ENCODE measurements around the gene ZCWPW1.
"Not testable (repeated sequence)": the region's sequence is repeated elsewhere in the genome, so short reads cannot be mapped to it uniquely, and the experiment has no call there.

The ZCWPW1 gene

DNA sequence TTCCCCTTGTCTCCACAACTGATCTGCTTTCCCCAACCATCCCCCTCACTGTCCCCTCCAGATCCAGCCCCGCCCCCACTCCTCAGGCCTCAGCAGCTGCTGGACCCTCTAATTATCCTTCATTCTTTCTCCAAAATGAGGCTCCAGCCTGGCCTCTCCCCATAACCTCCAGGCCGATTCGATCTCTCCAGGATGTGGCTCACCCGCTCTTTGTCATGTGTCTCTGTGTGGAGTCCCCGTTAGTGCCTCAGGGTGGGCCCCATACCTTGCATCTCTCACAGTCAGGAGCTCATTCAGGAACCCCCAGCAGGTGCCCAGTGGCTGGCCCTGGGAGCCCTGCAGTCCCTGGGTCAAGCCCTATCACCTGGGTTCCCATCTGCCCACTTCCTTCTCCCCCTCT, 53.9 kb downstream of the ZCWPW1 start:
- FAIRE-seq (no peak), DNase-seq (ENCODE audit: low spot score) (no peak)

DNA sequence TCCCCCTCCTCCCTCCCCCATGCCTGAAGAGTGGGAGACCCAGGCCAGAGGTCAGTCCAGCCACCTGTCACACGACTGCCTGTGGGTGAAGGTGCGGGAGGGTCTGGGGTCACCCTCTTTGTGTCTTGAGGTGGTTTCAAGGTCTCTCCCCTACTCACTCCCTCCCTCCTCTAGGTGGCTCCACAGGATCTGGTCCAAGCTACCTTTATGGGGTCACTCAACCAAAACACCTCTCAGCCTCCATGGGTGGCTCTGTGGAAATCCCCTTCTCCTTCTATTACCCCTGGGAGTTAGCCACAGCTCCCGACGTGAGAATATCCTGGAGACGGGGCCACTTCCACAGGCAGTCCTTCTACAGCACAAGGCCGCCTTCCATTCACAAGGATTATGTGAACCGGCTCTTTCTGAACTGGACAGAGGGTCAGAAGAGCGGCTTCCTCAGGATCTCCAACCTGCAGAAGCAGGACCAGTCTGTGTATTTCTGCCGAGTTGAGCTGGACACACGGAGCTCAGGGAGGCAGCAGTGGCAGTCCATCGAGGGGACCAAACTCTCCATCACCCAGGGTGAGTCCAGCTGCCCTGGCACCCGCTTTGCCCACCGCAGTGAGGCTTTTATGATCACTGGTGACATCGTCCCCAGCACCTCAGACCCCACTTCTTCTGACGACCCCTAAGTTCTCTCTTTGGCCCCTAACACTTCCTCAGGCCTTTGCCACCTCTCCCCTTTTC, 54.5 kb downstream of the ZCWPW1 start:
- FAIRE-seq, result not testable (repeated sequence)

DNA sequence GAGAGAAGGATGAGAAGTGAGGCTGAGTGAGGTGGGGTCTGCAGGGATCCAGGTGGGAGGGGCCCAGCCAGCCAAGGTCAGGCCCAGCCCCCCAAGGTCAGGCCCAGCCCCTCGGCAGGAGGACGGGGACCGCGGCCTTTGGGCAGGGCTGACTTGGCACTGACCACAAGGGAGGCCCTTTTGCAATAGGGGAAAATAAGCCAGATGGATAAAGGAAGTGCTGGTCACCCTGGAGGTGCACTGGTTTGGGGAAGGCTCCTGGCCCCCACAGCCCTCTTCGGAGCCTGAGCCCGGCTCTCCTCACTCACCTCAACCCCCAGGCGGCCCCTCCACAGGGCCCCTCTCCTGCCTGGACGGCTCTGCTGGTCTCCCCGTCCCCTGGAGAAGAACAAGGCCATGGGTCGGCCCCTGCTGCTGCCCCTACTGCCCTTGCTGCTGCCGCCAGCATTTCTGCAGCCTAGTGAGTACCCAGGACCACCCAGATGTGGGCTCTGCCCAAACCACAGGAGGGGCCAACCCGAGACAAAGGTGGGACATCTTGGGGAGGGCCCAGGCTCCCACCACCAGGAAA, 55.2 kb downstream of the ZCWPW1 start, which contains the start of gene PILRA:
Gene PILRA, plus strand, starts transcription at position 227 of the 571 bp plus-strand sequence. Its CDS starts 170 bp downstream, at position 397.
- DNase-seq (ENCODE audit: low spot score), result no peak
- FAIRE-seq, result no peak

More for the DNA sequence above, 54.5 kb downstream of the ZCWPW1 start:
- DNase-seq (ENCODE audit: low spot score), result not testable (repeated sequence)

DNA sequence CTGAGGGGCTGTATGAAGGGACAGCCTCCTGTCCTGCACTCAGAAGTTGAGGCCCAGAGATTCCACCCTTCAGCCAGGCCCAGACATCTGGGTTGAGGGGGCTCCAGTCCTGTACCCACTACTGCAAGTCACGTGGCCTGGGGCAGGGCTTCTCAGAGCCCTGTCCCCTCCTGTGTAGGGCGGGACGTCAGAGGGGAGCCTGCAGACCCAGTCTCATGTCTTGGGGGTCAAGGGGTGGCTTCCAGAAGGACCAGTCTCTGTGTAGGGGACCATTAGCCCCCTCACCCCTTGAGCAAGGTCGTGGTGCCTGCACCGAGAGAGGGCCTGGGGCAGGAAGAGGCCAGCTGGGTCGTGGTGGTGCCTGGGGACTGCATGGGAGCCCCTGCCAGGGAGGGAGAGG, 55.8 kb downstream of the ZCWPW1 start:
- FAIRE-seq, result no peak
- no peak for DNase-seq (ENCODE audit: low spot score)

DNA sequence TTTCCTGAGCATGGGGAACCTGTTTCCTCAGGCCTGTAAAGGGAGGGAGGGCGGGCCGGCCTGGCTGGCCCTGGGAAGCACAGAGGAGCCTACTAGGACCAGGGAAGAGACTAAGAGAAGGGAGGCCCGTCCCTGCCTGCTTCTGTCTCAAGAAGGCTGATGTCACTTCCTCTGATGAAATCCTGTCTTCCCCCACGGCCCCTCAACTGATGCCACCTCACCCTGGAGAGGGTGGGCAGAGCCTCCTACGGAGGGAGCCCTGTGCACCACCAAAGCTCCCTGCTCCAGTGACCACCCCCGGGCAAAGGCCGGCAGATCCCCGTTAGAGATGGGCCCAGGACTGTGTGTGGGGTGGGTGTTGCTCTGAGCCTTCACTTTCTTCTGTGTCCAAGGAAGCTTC, 56.2 kb downstream of the ZCWPW1 start:
- no peak for DNase-seq (ENCODE audit: low spot score)
- FAIRE-seq, result no peak

DNA sequence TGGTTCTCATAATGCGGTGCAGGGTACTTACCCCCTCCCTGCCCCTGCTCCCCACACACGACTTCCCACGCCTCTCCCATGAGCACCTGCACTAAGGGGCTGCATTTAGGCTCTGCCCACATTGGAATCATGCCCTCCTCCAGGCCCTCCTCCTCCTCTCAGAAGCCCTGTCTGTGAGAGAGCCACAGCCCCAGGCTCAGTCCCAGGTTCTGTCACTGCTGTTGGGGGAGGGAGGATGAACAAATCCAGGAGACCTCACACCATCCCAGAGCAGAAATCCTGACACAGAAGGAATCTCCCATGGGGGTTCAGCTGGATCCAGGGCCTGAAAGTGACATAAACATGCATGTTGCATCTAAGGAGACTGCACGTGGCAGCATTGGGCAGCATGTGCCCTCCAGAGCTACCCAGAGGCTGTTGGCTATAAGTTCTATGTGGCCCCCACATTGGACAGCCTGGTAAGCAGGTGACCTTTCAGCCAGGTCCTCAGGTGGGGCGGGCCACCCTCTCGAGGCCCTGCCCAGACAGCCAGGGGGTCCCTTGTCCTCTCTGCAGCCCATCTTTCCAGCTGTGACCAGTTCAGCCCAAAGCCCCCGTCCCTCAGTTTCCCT, 56.8 kb downstream of the ZCWPW1 start:
- FAIRE-seq, result no peak
- no peak for DNase-seq (ENCODE audit: low spot score)

DNA sequence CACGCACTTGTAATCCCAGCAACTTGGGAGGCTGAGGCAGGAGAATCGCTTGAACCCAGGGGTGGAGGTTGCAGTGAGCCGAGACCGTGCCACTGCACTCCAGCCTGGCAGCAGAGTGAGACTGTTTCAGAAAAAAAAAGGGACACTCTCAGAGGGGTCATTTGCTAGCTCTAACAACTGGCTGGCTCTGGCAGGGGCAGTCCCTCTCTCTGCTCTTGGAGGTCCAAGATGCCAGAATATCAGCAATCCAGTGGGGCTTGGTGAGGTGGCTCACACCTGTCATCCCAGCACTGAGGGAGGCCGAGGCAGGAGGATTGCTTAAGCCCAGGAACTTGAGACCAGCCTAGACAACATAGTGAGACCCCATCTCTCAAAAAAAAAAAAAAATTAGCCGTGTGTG, 57.8 kb downstream of the ZCWPW1 start:
- no peak for DNase-seq (ENCODE audit: low spot score)
- FAIRE-seq, result no peak

DNA sequence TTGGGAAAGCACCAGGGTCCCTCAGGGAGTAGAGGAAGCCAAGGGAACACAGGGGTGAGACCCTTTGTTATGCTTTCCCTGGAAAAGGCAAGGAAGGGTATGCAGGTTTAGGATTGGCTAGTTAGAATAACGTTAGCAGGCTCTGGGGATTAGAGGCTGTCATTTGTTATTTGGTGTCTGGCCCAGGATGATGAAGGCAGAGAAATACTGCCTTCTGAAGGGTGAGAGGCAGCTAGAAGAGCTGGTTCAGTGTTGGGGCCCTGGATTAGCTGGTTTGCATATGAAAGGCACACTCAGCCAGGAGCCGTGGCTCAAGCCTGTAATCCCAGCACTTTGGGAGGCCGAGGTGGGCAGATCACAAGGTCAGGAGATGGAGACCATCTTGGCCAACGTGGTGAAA, 58.2 kb downstream of the ZCWPW1 start:
- no peak for DNase-seq (ENCODE audit: low spot score)

DNA sequence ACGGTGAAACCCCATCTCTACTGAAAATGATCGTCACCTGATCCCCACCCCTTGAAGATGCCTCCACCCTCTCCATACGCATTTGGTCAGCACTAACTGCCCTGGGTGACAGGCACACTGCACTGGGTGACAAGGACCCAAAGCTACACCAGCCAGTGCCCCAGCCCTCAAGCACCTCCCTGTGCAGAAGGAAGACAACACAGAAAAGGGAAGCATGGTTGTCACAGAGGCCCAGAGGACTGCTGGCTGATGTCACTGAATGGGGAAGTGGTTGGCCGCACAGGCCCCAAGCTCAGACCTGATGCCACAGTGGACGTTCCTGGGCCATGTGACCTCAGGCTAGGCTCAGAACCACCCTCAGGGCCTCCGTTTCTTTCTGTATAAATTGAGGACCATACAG, 59.4 kb downstream of the ZCWPW1 start:
- FAIRE-seq (no peak), DNase-seq (ENCODE audit: low spot score) (no peak)

More for the DNA sequence above, 58.2 kb downstream of the ZCWPW1 start:
- no peak for FAIRE-seq

DNA sequence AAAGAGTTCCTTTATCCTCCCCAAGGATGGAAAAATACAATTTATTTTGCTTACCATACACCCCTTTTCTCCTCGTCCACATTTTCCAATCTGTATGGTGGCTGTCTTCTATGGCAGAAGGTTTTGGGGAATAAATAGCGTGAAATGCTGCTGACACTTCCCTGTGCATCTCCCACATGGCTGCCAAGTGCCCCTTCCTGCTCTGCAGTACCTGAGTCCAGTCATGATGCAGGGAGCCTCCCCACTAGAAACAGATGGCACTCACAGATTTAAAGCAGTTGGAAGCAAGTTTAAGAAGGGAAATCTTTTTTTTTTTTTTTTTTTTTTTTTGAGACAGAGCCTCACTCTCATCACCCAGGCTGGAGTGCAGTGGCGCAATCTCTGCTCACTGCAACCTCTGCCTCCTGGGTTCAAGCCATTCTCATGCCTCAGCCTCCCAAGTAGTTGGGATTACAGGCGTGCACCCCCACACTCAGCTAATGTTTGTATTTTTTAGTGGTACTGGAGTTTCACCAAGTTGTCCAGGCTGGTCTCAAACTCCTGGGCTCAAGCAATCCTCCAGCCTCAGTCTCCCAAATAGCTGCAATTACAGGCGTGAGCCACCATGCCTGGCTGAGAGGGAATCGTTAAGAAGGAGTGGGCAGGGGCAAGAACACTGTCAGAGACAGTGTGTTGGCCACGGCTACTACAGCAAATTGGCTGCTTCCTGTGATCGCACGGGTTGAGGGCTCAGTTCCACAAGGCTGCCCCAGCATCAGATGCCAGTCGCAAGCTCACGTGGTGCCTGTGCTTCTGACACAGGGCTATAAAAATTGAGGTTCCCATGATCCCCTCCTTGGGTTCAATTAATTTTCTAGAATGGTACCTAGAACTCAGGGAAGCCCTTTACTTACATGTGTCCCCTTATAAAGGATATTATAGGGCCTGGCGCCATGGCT, 60.6 kb downstream of the ZCWPW1 start:
- no peak for FAIRE-seq
- no peak for DNase-seq (ENCODE audit: low spot score)

DNA sequence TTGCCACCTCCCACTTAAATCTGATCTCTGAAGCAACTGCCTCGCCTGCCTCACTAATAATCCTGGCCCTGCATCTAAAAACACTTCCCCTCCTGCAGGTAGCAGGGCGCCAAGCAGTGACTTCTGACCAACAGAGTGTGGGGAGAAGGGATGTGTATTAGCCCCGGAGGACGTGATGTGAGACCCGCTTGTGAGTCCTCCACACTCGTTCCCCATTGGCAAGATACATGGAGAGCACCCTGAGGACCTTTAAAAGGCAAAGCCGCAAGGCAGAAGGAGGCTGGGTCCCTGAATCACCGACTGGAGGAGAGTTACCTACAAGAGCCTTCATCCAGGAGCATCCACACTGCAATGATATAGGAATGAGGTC, 61.3 kb downstream of the ZCWPW1 start:
- FAIRE-seq (no peak), DNase-seq (ENCODE audit: low spot score) (no peak)

DNA sequence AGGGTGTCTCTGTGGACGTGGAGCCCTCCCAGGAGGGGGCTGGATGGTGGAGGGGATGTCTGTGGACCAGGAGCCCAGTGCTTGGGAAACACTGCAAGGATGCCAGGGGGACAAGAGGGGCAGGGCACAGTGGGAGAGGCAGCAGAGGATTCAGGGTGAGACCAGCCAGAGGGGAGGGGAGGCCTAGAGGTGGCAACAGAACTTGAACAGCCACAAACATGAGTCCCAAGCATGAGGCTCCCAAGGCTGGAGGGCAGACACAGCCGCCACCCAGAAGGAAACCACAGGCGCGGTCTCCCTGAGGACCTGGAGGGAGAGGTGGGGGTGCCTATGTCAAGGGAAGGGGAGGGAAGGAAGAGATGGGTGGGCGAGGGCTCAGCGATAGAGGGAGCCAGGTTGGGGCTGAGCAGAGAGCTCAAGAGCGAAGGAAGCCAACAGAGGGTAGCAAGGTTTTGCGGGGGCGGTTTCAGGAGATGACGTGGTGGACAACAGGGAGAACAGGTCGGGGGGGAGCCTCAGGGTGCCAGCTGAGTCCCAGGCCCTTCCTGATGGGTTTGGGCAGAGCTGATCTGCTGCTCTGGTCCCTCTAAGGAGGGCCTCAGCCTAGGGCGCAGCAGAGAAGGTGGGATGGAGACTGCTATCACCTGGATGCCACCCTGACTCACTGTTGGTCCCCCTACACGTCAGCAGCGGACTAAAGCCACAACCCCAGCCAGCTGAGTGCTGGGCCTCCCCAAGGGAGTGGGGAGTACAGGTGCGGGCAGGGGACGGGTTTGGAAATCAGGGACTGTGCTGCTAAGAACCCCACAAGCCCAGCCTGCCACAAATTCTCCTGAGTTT, 61.9 kb downstream of the ZCWPW1 start:
- FAIRE-seq (no peak), DNase-seq (ENCODE audit: low spot score) (no peak)

DNA sequence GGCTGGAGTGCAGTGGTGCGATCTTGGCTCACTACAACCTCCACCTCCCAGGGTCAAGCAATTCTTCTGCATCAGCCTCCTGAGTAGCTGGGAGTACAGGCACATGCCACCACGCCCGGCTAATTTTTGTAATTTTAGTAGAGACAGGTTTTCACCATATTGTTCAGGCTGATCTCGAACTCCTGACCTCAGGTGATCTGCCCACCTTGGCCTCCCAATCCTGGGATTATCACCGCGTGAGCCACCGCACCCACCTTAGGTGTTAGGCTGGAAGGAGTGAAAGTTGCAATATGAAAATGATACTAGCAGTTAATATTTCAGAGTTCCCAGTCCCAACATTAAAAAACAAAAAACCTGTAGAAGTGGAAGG, 62.5 kb downstream of the ZCWPW1 start:
- DNase-seq (ENCODE audit: low spot score); FAIRE-seq: not testable (repeated sequence)

DNA sequence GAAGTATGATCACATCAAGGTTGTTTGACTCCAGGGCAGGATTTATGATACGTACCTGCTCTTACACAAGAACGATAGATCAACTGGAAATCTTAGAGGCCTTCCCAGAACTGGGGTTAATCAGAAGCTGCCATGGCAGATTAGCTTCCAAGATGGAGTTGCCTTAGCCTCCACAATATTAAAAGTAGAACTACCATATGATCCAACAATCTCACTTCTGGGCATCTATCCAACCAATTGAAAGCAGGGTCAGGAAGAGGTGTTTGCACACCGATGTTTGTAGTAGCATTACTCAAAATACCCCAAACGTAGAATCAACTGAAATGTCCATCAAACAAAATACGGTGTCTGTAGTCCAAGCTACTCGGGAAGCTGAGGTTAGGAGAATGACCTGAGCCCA, 64.0 kb downstream of the ZCWPW1 start:
- FAIRE-seq (no peak), DNase-seq (ENCODE audit: low spot score) (no peak)

DNA sequence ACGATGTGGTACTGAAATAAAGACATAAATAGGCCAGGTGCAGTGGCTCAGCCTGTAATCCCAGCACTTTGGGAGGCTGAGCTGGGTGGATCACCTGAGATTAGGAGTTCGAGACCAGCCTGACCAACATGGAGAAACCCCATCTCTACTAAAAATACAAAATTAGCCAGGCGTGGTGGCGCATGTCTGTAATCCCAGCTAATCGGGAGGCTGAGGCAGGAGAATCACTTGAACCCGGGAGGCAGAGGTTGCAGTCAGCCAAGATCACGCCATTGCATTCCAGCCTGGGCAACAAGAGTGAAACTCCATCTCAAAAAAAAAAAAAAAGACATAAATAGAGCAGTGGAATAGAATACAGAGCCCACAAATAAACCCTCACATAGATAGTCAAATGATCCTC, 64.7 kb downstream of the ZCWPW1 start:
- DNase-seq (ENCODE audit: low spot score); FAIRE-seq: not testable (repeated sequence)

DNA sequence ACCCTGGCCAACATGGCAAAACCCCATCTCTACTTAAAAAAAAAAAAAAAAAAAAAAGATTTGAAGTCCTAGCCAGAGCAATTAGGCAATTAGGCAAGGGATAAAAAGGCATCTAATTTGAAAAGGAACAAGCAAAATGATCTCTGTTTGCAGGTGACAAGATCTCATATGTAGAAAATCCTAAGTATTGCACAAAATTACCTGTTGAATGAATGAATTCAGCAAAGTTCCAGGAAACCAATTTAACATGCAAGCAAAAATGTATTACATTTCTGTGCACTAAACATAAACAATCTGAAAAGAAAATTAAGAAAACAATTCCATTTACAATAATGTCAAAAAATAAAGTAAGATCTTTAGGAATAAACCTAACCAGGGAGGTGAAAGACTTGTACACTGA, 65.4 kb downstream of the ZCWPW1 start:
- DNase-seq (ENCODE audit: low spot score), result no peak
- no peak for FAIRE-seq

DNA sequence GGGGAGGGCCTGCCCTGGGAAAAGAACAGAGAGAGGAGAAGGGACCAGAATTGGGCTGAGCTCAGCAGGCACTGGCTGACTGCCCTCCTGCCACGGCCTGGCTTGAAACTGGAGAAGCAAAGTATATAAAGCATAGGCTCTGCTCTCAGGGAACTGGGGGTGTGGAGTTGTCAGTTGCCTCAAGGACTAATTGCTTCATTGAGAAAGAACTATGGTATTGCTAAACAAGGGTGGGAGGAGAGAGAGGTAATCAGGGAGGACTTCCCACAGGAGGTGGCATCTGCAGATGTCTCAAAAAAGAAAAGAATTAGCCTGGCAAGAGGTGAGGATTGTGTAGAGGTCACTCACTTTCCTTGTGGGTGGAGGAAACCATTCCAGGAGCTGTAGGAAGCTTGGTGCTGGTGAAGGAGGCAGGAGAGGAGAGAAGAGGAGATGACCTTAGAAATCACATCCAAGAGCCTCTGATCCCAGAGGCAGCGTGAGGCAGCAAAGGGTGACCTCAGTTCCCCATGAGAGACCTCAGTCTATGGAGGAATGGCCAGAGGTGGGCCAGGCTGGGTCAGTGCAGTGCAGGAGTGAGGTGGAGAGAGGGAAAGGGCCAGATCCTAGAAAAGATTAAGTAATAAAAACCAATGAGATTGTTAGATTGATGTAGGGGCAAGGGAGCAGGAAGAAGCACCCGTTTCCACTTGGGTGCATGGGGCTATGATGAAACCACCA, 68.2 kb downstream of the ZCWPW1 start:
- FAIRE-seq, result no peak
- no peak for DNase-seq (ENCODE audit: low spot score)

DNA sequence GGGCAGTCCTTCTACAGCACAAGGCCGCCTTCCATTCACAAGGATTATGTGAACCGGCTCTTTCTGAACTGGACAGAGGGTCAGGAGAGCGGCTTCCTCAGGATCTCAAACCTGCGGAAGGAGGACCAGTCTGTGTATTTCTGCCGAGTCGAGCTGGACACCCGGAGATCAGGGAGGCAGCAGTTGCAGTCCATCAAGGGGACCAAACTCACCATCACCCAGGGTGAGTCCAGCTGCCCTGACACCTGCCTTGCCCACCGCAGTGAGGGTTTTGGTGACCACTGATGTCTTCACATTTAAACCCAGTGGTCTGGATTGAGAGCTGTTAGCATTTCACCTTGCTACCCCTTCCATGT, 69.7 kb downstream of the ZCWPW1 start:
- DNase-seq (ENCODE audit: low spot score) (no peak), FAIRE-seq (no peak)

DNA sequence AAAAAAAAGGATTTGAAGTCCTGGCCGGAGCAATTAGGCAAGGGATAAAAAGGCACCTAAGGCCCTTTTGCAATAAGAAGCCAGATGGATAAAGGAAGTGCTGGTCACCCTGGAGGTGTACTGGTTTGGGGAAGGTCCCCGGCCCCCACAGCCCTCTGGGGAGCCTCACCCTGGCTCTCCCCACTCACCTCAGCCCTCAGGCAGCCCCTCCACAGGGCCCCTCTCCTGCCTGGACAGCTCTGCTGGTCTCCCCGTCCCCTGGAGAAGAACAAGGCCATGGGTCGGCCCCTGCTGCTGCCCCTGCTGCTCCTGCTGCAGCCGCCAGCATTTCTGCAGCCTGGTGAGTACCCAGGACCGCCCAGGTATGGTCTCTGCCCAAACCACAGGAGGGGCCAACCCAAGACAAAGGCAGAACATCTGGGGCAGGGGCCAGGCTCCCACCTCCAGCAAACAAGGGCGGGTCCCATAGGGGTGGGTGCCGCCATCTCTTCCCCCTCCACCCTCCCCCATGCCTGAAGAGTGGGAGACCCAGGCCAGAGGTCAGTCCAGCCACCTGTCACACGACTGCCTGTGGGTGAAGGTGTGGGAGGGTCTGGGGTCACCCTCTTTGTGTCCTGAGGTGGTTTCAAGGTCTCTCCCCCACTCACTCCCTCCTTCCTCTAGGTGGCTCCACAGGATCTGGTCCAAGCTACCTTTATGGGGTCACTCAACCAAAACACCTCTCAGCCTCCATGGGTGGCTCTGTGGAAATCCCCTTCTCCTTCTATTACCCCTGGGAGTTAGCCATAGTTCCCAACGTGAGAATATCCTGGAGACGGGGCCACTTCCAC, 70.3 kb downstream of the ZCWPW1 start, which contains the start of gene PILRB:
Gene PILRB, plus strand, starts transcription at position 91 of the 830 bp plus-strand sequence. Its CDS starts 186 bp downstream, at position 277.
- DNase-seq (ENCODE audit: low spot score) (no peak), FAIRE-seq (no peak)
